Measurements from ENCODE around the gene TAF5L. TPM values are rescaled to one million over a fixed set of nuclear protein-coding genes. Genes with fewer than 3 reads are reported as not detected.

The TAF5L gene
- total RNA-seq, 4 donors from 2014 or later = 7.5 to 15.7 (median 9.4) TPM

GRCh38 chr1:229642376-229642775 is 16.5 kb upstream of the TAF5L start:
- intact Hi-C loops (cut with DNase I; ENCODE audit: low total_unique reads) = no loop called here
- no peak overlapping the region for H3K4me3 ChIP-seq (ENCODE audit: low read depth, poor library complexity, severe bottlenecking)
- TF ChIP-seq CTCF (IDR thresholded peaks at IDR 0.05) (no peak), POLR2A (IDR thresholded peaks at IDR 0.05) (no peak)
- no peak for DNase-seq (ENCODE audit: low spot score in 2 of 2)
- WGBS, 2 donors = 75 to 79% methylated on average over 5 of the region's 5 CpGs

- no peak for DNase-seq (ENCODE audit: low spot score in 2 of 2)
- 86 to 90% methylated on average over 3 of the region's 3 CpGs for WGBS, 2 donors
- no peak for TF ChIP-seq CTCF (IDR thresholded peaks at IDR 0.05)
- no peak for TF ChIP-seq POLR2A (IDR thresholded peaks at IDR 0.05)
- no peak overlapping the region for H3K4me3 ChIP-seq (ENCODE audit: low read depth, poor library complexity, severe bottlenecking)
- intact Hi-C loops (cut with DNase I; ENCODE audit: low total_unique reads) = no loop called here
Measured at GRCh38 chr1:229641306-229641705, 15.4 kb upstream of the TAF5L start.

GRCh38 chr1:229640455-229640854 is 14.5 kb upstream of the TAF5L start:
- no peak overlapping the region for H3K4me3 ChIP-seq (ENCODE audit: low read depth, poor library complexity, severe bottlenecking)
- intact Hi-C loops (cut with DNase I; ENCODE audit: low total_unique reads) = no loop called here
- DNase-seq (ENCODE audit: low spot score in 2 of 2) = peak in 1 of 2 donors; percentile 71
- TF ChIP-seq POLR2A (IDR thresholded peaks at IDR 0.05) (no peak), CTCF (IDR thresholded peaks at IDR 0.05) (no peak)
- WGBS, 2 donors = 49 to 52% methylated on average over 12 of the region's 12 CpGs

GRCh38 chr1:229637746-229638145 is 11.8 kb upstream of the TAF5L start:
- H3K4me3 ChIP-seq (ENCODE audit: low read depth, poor library complexity, severe bottlenecking) = no peak overlapping the region
- TF ChIP-seq CTCF (IDR thresholded peaks at IDR 0.05) = no peak
- TF ChIP-seq POLR2A (IDR thresholded peaks at IDR 0.05) = no peak
- intact Hi-C loops (cut with DNase I; ENCODE audit: low total_unique reads) = no loop called here
- 93 to 99% methylated on average over 11 to 12 of the region's 12 CpGs for WGBS, 2 donors
- DNase-seq (ENCODE audit: low spot score in 2 of 2) = peak in 1 of 2 donors; percentile 80

GRCh38 chr1:229636042-229636441 is 10.1 kb upstream of the TAF5L start:
- TF ChIP-seq POLR2A (IDR thresholded peaks at IDR 0.05) (no peak), CTCF (IDR thresholded peaks at IDR 0.05) (no peak)

GRCh38 chr1:229631966-229632365 is 6.0 kb upstream of the TAF5L start:
- peak in 1 of 2 donors; percentile 54 for DNase-seq (ENCODE audit: low spot score in 2 of 2)
- TF ChIP-seq POLR2A (IDR thresholded peaks at IDR 0.05) = no peak
- H3K4me3 ChIP-seq (ENCODE audit: low read depth, poor library complexity, severe bottlenecking) = no peak overlapping the region
- WGBS, 2 donors = 90 to 93% methylated on average over 6 of the region's 6 CpGs
- intact Hi-C loops (cut with DNase I; ENCODE audit: low total_unique reads) = no loop called here

More at GRCh38 chr1:229636042-229636441, 10.1 kb upstream of the TAF5L start:
- intact Hi-C loops (cut with DNase I; ENCODE audit: low total_unique reads) = no loop called here
- H3K4me3 ChIP-seq (ENCODE audit: low read depth, poor library complexity, severe bottlenecking) = no peak overlapping the region
- peak in 1 of 2 donors; percentile 68 for DNase-seq (ENCODE audit: low spot score in 2 of 2)
- WGBS, 2 donors = 87 to 94% methylated on average over 9 of the region's 9 CpGs
